CD4-positive, alpha-beta T cell treated with Interleukin-15 for 1 hour (primary cell): ENCODE results near the gene UNK.

Source experiments
- DNase-seq: peaks from one replicate; pipeline ENCODE4 v3.0.0-alpha.2; 2020

Gene UNK

GRCh38 chr17:75822119-75822799, 37.7 kb downstream of the UNK start:
- peak; percentile 27 for DNase-seq

GRCh38 chr17:75822800-75823166, 38.2 kb downstream of the UNK start:
- no peak for DNase-seq

GRCh38 chr17:75823257-75824041, 38.8 kb downstream of the UNK start:
- no peak for DNase-seq

- no peak for DNase-seq
Observed at GRCh38 chr17:75824050-75824552, 39.5 kb downstream of the UNK start.

- no peak for DNase-seq
Observed at GRCh38 chr17:75824666-75825065, 40.1 kb downstream of the UNK start.

- DNase-seq, result no peak
Observed at GRCh38 chr17:75825149-75825552, 40.5 kb downstream of the UNK start.

GRCh38 chr17:75825748-75826370, 41.3 kb downstream of the UNK start:
- no peak for DNase-seq

- DNase-seq, result no peak
Observed at GRCh38 chr17:75826561-75827307, 42.1 kb downstream of the UNK start.

- peak; percentile 68 for DNase-seq
Observed at GRCh38 chr17:75827308-75828075, 42.9 kb downstream of the UNK start.

- peak; percentile 27 for DNase-seq
Observed at GRCh38 chr17:75828076-75828400, 43.4 kb downstream of the UNK start.

GRCh38 chr17:75828741-75829140, 44.1 kb downstream of the UNK start:
- no peak for DNase-seq

GRCh38 chr17:75829747-75830146, 45.1 kb downstream of the UNK start:
- DNase-seq, result no peak

GRCh38 chr17:75830164-75831031, 45.8 kb downstream of the UNK start:
- DNase-seq, result no peak

GRCh38 chr17:75831032-75831571, 46.5 kb downstream of the UNK start:
- no peak for DNase-seq

GRCh38 chr17:75832164-75832651, 47.6 kb downstream of the UNK start:
- DNase-seq, result peak; percentile 64

- DNase-seq, result no peak
Observed at GRCh38 chr17:75832652-75833400, 48.2 kb downstream of the UNK start.

GRCh38 chr17:75834279-75834920, 49.8 kb downstream of the UNK start:
- no peak for DNase-seq

- DNase-seq, result no peak
Observed at GRCh38 chr17:75834928-75835653, 50.5 kb downstream of the UNK start.

GRCh38 chr17:75835654-75835987, 51.0 kb downstream of the UNK start:
- no peak for DNase-seq
